Raji (cell line): ENCODE data around the gene AUH.

Experiments used
- POLR2A ChIP-seq: IDR thresholded peaks from 2 replicates; pipeline ENCODE4 v1.6.1; 2011; ENCODE audit warnings: low read depth, low read length, control low read depth; ENCODE audit not compliant: insufficient read depth

Gene AUH

DNA sequence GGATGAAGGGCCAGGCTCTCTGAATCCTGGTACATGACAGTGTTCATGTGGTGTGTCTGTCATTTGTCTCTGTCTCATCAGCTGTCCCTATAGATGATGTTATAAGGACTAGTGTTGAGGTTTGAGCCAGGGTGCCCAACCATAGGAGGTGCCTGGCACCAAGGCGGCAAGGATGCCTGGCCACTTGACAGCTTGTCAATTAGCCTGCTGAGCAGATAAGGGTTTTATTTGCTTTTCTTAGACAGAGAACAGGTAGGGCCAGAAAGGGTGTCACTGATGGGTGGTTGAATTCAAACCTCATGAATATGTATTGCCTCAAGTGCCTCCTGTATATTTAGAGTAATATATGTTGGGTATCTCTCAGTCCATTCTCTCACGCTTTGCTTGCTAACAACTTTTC lies 30.1 kb upstream of the AUH start:
- TF ChIP-seq POLR2A: no peak

DNA sequence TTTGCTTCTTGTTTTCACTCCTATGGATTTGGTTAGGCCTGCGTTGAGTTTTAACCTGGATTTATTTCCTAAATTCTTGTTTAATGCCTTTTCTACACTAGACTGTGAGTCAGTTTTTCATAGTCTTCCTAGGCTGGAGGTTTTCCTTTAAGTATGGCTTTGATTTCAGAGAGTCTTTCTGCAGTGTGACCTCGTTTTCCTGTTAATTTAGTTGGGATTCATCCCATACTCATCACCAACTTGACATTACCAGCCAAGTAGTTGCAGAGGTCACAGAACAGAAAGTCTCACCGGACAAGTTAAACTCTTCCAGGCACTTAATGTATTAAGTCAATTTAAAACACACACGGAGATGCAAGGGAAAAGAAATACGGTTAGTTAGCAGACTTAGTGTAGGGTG lies 29.7 kb upstream of the AUH start:
- no peak for TF ChIP-seq POLR2A

DNA sequence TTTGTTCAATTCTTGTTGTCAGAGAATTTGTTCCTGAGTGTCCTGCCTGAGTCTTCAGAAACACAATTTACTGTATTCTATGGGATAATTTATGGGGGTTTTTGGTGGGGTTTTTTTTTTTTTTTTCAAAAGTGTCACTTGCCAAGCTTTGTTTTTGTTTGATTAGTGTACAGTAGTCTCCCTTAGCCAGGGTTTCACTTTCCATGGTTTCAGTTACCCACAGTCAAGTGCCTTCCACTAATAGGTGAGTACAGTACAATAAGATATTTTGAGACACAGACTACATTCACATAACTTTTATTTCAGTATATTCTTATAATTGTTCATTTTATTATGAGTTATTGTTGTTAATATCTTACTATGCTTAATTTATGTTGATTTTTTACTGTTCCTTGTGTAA lies 25.0 kb upstream of the AUH start:
- no peak for TF ChIP-seq POLR2A

DNA sequence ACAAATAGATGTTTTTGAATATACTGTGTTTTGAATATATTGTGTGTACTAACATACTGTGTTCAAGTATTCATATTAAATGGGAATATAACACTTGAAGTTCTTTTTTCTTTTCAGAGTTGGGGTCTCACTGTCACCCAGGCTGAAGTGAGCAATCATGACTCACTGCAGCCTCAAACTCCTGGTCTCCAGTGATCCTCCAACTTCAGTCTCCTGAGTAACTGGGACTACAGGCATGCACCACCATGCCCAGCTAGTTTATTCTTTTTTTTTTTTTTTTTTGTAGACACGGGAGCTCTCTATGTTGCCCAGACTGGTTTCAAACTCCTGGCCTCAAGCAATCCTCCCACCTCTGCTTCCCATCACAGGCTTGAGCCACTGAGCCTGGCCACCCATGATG lies 23.2 kb upstream of the AUH start:
- TF ChIP-seq POLR2A: no peak

DNA sequence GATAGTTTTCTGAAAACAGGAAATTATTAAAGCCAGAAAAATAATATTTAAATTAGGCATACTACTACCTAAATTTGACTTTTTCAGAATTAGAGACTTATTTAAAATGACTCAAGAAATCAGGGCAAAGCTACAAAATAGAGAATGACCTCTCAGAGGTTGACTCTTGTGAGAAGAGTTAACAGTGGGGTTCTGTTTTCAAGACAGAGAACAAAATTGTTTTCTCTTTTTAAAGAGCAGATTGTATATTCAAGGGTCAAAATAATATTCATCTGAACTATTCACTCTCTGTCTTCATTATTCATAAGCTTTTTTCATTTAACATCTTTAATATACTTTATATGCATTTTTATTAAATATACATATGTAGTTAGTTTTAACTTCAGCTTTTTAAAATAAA lies 21.9 kb upstream of the AUH start:
- no peak for TF ChIP-seq POLR2A

DNA sequence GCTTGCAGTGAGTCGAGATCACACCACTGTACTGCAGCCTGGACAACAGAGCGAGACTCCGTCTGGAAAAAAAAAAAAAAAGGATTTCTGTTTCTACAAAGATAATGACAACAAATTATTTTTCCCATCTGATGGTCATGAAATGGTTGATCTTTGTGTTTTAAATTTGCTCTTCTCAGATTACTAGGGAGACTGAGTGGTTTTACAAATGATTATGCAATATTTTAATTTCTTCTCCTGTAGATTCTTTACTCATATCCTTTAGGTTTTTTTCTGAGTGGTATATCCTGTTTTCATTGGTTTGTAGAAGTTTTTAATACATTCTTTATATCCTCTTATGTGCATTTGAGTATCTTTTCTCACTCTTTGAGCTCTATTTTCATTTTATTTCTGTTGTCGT lies 20.6 kb upstream of the AUH start:
- no peak for TF ChIP-seq POLR2A

DNA sequence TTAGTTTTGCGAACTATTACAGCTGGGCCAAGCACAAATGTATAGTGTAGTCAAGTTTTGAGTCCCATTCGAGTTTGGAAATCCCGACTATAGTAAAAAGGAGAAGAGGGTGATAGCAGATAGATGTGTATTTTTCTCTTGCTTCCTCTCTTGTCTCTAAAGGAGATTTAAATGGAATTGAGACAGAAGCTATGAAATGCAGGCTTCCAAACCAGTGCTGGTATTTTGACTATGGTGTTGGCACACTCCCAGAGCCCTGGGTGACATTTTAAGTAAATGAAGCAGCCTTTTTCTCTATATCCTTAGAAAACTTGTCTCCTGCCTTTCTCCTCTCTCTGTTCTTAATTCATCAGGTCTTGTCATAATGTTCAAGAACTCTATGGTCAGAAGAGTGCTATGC lies 17.7 kb upstream of the AUH start:
- TF ChIP-seq POLR2A: no peak

DNA sequence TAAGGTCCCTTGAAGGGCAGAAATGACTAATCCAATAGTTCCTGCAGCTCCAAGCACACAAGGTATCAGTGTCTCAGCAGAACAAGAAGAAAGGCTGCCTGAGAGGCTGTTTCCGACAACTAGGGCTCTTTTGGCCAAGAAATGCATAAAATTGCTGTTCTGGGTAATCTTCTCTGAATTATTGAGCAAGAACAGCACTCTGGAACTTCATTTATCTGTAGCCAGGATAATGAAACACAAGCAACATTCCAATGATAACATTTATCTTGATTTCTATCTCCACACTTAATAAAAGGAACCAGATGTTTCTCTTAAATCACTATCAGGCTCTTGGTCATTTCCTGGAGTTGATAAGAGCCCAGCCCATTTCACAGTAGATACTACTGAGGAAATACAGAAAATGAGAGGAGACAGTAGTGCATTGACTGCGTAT lies 17.0 kb upstream of the AUH start:
- no peak for TF ChIP-seq POLR2A

DNA sequence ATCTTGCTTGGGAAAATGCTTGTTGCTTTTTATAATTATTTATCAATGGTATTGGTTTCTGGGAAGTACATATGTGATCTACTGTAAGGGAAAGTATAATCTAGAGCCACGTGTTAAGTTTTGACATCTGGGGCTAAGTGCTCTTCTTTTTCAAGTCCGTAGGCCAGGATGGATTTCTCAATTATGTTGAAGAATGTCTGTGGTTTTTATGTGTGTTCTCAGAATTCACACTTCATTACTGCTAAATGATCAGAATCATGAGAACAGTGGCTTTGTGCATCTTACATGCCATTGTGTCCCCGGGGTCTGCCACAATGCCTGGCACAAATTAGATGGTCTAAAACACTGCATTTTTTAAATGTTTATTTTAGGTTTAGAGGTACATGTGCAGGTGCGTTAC lies 14.5 kb upstream of the AUH start:
- TF ChIP-seq POLR2A: no peak

DNA sequence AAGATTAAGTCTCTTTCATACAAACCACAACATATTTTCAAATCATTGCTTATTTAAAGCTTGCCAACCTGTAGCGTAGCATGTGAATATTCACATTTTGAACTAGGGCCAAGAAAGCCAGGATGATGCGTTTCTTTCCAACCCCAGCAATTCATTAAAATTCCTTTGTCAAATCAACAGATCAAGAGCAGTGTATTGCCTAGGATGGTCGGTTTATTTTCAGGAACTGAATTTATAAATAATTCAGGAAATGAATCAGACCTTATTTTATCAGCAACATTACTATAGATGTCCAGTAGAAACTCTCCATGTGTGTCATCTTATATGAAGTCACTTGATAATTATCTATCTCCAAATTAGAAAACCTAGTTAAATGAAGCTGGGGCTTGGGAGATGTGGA lies 13.2 kb upstream of the AUH start:
- TF ChIP-seq POLR2A: no peak

DNA sequence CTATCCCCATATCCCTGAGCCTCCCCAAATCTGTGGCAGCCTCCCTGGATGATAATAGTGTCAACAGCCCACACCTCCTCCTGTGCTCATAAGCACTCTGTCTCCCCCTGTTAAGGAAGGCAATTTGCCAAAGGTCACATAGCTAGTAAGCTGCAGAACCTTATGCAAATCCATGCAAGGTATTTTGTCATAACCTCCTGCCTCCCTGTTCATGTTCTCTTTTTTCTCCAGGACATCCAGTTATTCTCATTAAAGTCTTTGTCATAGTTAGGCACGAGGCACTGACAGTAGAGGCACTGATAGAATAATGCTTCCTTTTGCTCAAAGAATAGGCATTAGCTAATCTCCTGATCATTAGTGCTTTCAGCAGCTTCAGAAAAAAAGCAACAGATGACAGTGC lies 10.2 kb upstream of the AUH start:
- no peak for TF ChIP-seq POLR2A

DNA sequence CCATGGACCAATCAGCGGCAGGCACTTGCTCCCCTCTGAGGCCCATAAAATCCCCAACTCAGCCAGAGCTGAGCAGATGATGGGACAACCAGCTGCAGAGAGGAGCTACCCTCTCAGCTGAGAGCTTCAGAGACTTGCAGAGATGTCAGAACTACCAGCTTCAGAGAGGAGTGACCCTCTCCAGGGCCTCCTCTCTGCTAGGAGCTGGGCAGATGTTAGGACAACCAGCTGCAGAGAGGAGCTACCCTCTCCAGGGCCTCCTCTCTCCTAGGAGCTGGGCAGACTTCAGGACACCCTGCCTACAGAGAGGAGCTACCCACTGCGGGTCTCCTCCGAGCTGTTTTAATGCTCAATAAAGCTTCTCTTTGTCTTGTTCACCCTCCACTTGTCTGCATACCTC lies 3.0 kb upstream of the AUH start:
- TF ChIP-seq POLR2A: no peak

DNA sequence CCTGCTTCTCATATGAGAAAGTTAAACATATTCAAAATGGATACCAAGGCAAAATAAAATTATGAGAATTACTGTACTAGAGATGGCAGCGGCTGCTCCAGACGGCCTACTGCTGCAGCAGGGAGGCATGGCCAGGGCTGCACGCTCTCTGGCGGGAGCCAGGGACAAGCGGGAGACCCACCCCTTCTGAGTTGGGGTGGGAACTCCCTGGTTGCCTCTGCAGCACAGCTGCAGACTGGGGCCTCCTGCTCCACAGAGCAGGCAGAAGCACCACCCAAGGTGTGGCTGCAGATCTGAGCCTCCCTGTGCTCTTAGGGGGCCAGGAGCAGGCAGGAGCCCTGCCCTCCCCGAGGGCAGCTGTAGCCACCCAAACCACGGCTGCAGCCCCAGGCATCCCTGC lies 2.3 kb upstream of the AUH start:
- TF ChIP-seq POLR2A: no peak

DNA sequence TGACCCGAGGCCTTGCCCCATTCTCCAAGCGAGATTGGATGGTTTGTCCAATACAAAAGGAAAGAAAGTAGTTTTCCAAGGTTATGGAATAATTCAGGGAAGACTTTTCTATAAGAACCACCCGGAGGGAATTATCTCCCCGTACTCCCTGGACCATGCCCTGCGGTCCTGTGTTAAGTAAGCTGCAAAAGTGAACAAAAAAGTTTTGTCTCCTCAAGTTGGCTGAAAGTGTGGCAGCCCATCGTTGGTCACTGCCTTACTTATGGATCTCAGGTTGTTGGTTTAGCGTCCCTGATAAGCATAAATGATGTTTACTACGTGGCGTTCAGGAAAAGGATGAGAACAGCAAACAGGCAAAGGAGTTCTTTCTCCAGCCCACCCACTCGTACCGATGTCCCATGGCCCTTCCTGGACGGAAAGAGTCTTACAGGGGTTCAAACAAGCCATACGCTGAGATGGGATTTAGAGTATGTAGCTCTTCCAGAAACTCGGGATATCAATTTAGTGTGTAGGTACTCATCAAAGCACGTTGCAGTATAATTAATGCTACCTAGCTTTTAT lies 413 bp upstream of the AUH start:
- TF ChIP-seq POLR2A: no peak

DNA sequence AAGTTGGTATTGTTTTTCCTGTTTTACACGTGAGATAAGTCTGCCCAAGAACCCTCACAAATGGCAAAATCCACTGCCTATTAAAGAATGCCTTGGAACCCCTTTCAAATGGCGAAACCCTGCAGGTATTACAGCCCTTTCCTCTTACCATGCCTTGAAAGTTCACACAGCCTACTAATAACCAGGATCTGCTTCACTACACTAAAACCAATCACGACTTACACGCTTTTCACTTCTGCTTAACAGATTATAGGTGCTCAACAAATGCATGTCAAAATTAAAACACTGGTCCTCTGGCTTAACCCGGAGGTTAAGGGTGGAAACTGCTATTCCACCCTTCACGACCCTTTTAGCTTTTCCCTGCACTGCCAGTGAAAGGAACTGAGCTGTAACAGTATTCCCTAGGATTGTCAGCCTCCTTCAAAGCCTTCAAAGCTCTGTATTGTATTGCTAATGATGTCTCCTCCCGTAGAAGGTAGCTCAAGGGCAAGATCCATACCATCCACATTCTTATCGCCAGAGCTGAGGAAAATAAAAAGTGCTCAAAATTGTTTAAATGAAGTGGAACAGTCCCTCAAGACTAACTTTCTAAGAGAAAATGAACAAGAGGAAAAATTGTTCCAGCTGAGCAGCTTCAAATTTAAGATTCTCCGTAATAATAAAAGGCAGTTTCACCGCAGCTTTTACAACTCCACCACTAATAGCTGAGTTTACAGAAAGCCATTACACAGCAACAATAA lies 997 bp downstream of the AUH start:
- no peak for TF ChIP-seq POLR2A

DNA sequence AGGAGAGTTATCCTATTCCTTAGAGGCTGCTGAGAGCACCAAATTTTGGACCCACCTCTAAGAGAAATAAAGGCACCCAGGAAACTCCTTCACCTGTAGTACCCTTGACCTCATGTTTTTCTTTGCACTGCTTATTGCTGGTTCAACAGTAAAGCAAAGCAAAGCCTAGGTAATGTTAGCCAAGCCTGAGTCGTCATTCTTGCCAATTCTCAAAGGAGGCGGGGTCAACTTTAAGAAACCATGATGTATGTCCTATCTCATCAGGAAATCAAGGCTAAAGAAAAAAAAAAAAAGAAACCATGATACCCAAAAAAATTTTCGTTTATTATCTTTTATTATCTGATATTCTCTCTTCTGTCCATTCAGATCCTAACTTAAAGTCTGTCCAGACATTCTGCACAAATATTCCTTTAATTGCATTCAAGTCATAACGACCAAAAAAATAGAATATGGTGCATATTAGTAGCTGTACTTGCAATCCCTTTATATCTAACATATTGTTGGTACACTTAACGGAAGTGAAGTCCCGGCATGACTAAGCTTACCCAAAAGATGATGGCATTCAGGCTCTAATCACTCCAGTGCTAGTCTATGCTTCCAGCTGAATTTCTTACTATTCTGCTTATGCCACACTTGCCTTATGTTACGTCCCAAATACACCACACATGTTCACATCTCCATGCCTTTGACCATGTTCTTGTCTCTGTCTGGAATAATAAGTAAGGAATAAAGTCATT lies 1.8 kb downstream of the AUH start:
- no peak for TF ChIP-seq POLR2A
